C4-2B (cell line): ENCODE results near the gene KCNT1.

Source experiments
- H3K27ac ChIP-seq: fragments of 450-650 bp; 2 replicates; pipeline ENCODE4 v1.5.1; 2017
- ZFX ChIP-seq: fragments of 450-650 bp; IDR thresholded peaks from 2 replicates; pipeline ENCODE4 v1.6.1; 2017
- TF ChIP-seq, protein P1 (sequence below): fragments of 450-650 bp; conservative IDR thresholded peaks from 2 replicates; pipeline ENCODE4 v1.5.1; 2017; ENCODE audit warnings: mild to moderate bottlenecking

KCNT1 gene

DNA sequence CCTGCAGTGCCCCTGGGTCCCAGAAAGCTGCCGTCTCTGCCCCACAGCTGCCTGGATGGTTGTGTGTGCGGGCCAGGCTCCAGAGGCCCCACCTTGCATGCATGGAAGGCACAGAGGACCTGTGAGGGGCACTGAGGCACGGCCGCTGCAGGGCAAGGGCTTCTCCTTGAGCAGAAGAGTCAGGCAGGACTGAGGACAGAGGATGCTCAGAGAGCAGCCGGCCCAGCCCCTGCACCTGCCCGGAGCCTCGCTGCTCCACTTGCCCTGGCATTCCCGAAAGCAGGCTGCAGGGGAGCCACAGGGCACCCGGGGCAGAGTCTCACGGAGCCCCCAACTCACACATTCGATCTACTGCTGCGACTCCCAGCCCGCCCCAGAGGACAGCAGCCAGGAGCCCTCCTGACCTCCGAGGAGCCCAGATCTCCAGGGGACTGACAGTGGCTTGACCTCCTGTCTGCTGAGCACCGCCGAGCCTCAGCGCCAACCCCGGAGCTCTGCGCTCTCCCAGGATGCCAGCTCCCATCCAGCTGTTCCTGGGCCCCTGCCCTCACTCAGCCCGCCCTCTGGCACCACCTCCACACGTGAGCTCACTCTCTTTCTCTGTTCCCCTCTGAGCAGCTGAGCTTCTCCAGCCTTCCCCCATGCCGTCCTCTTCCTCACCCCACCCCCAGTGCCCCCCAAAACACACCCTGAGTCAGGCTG is 95.0 kb downstream of the KCNT1 start:
- no peak overlapping the region for H3K27ac ChIP-seq
- TF ChIP-seq ZFX = no peak
- TF ChIP-seq, protein P1, sequence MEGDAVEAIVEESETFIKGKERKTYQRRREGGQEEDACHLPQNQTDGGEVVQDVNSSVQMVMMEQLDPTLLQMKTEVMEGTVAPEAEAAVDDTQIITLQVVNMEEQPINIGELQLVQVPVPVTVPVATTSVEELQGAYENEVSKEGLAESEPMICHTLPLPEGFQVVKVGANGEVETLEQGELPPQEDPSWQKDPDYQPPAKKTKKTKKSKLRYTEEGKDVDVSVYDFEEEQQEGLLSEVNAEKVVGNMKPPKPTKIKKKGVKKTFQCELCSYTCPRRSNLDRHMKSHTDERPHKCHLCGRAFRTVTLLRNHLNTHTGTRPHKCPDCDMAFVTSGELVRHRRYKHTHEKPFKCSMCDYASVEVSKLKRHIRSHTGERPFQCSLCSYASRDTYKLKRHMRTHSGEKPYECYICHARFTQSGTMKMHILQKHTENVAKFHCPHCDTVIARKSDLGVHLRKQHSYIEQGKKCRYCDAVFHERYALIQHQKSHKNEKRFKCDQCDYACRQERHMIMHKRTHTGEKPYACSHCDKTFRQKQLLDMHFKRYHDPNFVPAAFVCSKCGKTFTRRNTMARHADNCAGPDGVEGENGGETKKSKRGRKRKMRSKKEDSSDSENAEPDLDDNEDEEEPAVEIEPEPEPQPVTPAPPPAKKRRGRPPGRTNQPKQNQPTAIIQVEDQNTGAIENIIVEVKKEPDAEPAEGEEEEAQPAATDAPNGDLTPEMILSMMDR = no peak

DNA sequence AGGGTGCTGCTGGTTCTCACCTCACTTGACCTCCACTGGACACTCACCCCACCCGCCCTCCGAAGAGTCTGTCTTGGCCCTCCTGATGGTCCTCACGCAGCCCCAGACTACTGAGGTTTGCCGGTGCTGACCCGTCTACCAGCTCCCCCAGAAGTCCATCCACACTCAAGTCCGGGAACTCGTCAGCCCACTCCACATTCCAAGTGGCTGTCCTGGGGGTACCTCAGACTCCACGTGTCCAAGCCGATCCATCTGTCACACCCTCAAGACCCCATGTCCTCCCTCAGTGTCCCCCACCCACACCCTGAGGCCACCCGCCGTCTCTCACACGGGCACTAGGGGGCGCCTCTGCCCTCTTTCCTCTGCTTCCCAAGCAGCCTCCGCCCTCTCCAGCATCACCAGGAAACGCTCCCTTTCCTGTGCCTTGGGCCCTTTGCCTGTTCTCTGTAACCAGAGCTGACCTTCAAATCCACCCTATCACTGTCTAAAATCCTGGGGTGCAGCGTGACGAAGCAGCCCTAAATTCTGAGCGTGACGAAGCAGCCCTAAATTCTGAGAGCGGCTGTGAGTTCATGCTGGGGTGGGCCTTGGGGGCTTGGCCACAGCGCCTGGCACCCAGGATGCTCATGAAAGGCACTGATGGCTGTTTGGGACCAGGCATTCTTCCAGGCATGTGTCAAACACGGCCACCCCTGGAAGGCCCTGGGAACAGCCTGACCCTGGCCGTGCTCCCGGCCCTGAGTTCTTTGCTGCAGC is 95.7 kb downstream of the KCNT1 start:
- H3K27ac ChIP-seq = no peak overlapping the region

DNA sequence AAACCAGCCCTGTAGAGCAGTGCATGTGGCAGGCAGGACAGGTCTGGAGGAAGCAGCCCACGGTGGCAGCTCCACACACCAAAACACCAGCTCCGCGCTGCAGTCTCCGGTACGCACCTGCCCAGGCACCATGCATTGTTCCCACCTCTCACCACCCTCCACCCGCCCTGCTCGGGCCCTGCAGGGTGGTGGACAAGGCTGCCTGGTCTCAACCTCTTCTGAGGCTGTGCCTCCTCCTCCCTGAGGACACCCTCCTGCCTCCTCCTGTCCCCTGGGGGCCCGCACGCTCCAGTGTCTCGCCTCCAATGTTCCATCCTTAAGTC is 96.2 kb downstream of the KCNT1 start:
- H3K27ac ChIP-seq = no peak overlapping the region
- TF ChIP-seq, protein P1 = no peak
- no peak for TF ChIP-seq ZFX

More for the DNA sequence above, 95.7 kb downstream of the KCNT1 start:
- no peak for TF ChIP-seq ZFX
- TF ChIP-seq, protein P1 = peak; percentile 91

DNA sequence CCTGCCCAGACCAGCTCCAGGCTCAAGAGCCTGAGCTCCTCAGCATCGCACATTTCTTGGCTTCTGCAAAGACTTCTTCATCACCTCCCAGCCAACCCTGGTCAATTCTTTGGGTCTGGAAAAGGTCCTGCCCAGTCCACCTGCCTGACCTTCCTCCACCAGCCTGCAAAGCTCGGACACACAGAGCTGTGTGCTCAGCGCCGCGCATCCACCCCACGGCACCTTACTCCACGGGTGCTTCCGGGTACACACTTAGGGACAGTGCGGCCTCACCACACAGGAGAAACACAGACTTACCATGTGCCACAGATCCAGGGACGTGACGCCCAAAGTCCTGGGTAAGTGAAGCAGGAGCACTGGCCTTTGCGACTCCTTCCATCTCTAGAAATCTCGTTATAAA is 97.3 kb downstream of the KCNT1 start:
- H3K27ac ChIP-seq = no peak overlapping the region
- TF ChIP-seq, protein P1 = no peak
- TF ChIP-seq ZFX = no peak

DNA sequence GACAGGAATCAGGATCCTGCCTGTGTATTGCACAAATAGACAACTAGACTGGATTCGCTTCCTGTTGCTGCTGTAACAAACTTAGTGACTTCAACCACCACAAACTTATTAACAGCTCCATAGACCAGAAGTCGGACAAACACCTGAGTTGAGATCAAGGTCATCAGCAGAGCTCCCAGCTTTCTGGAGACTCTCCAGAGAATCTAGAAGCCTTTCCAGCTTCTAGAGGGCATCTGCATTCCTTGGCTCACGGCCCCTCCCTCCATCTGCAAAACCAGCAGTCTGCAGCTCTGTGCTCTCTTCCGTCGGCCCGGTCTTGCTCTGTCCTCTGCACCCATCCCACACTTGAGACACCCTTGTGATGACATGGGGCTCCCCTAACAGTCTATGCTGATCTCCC is 99.1 kb downstream of the KCNT1 start:
- no peak overlapping the region for H3K27ac ChIP-seq
- no peak for TF ChIP-seq ZFX
- TF ChIP-seq, protein P1 = no peak

DNA sequence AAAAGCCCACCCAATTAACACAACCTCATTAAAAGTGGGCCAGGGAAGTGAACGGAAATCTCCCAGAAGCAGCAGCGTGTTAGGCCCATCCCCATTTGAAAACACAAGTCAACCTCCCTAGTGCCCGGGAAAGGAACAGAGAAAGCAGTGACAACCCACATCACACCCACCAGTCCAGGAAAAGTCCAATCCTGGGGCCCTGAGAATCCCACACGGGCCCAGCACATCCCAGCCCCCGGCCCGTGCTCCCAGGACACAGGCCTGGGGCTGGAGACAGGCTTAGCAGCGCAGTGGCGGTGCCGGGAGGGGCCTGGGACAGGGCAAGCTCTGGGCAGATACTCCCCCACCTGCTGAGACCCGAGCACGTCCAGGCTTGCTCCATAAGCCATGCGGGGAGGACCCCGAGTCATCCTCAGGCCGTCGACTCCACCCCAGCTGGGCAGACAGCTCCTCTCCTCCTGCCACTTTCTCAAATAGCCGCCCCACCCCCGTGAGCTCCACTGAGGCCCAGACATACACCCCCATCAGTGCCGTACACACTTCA is 101.0 kb downstream of the KCNT1 start:
- H3K27ac ChIP-seq = no peak overlapping the region
- TF ChIP-seq, protein P1 = no peak
- no peak for TF ChIP-seq ZFX

DNA sequence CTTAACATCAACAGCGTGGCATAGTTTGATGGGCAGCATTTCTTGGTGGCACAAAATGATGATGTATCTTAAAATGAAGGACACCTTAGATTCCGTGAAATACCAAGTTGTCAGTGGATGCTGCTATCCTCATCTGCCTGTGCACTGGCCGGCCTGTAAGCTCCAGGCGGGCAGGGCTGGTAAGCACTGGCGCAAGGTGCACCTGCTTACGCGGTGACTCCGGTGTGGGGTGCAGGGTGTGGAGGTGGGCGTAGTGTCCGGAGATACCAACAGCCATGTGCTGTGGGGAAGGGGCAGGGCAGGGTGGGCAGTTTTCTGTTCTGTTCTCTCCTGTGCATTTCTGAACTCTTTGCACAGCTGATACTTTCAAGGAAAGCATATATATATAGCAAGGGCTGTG is 101.5 kb downstream of the KCNT1 start:
- no peak overlapping the region for H3K27ac ChIP-seq
- TF ChIP-seq, protein P1 = no peak
- TF ChIP-seq ZFX = no peak
